Esophagus muscularis mucosa (tissue), 4 donors: Measurements from ENCODE around the gene CDH18. TPM values are rescaled to one million over a fixed set of nuclear protein-coding genes. Genes with fewer than 3 reads are reported as not detected.

Experiments
- DNase-seq: peaks from one replicate; pipeline ENCODE4 v3.0.0-alpha.2; 2017; ENCODE audit errors: extremely low spot score
- H3K27ac ChIP-seq, 4 donors: fragments of 200-600 bp; sonication (generic); replicated peaks in 1 of 4; 1 replicate in 3 of 4; 2 replicates in 1 of 4; pipeline ENCODE4 v1.5.1; 2016 to 2019; ENCODE audit warnings: mild to moderate bottlenecking in 1 of 4
- H3K27me3 ChIP-seq, 4 donors: fragments of 200-600 bp; sonication (generic); one replicate each; pipeline versions ENCODE4 v1.5.1 to v1.6.0; 2016 to 2019
- H3K36me3 ChIP-seq, 4 donors: fragments of 200-600 bp; sonication (generic); one replicate each; pipeline ENCODE4 v1.5.1; 2016 to 2019
- H3K4me1 ChIP-seq, 4 donors: fragments of 200-600 bp; sonication (generic); one replicate each; pipeline ENCODE4 v1.5.1; 2016 to 2019
- H3K4me3 ChIP-seq, 4 donors: fragments of 200-600 bp; sonication (generic); 1 replicate in 2 of 4; 2 replicates in 2 of 4; pipeline ENCODE4 v1.5.1; 2016 to 2019; ENCODE audit warnings: mild to moderate bottlenecking in 4 of 4, moderate library complexity in 1 of 4
- H3K9me3 ChIP-seq, 4 donors: fragments of 200-600 bp; sonication (generic); 1 replicate in 3 of 4; 2 replicates in 1 of 4; pipeline ENCODE4 v1.5.1; 2016 to 2019
- CTCF ChIP-seq, 3 experiments: fragments of 200-600 bp in 2 of 3; fragments of 450-650 bp in 1 of 3; sonication (generic) in 2 of 3; IDR thresholded peaks; one replicate each; pipeline ENCODE4 v1.5.1; 2017 to 2019; ENCODE audit warnings: antibody characterized with exemption in 3 of 3, mild to moderate bottlenecking in 2 of 3, moderate library complexity in 1 of 3
- EP300 ChIP-seq: sonication (generic); formaldehyde crosslinking; IDR thresholded peaks from one replicate; pipeline ENCODE4 v1.6.1; 2017; ENCODE audit warnings: antibody characterized with exemption
- POLR2A ChIP-seq: fragments of 450-650 bp; IDR thresholded peaks from one replicate; pipeline ENCODE4 v1.6.1; 2017; ENCODE audit warnings: antibody characterized with exemption, moderate library complexity, mild to moderate bottlenecking, low read depth
- POLR2AphosphoS5 ChIP-seq, 2 donors: sonication (generic); formaldehyde crosslinking; IDR thresholded peaks; one replicate each; pipeline ENCODE4 v1.6.1; 2017; ENCODE audit warnings: antibody characterized with exemption in 2 of 2
- WGBS: methylation state at CpG from one replicate; pipeline ENCODE4 v1.1.5; 2018; 5-methylcytosine and 5-hydroxymethylcytosine counted together
- intact Hi-C: fragments of 100-400 bp; cut with DNase I; formaldehyde crosslinking; loops from one replicate; pipeline ENCODE4 v1.15.1; 2023
- total RNA-seq, 4 donors: library from RNA; depleted of rRNA; stranded (reverse); fragments of >200 nt; gene quantifications; one replicate each; pipeline versions ENCODE4 v1.1.0 to v1.2.1, GENCODE V29; 2016

CDH18 gene
- total RNA-seq, 4 donors from 2014 or later, result under 0.01 to 0.65 TPM; not detected in 2

GRCh38 chr5:19940192-19940591, 47.8 kb downstream of the CDH18 start:
- no peak overlapping the region for H3K4me3 ChIP-seq
- TF ChIP-seq POLR2A (no peak), CTCF (IDR thresholded peaks at IDR 0.05) (no peak)
- H3K27me3 ChIP-seq, result no peaks in the 10 kb centered on the region
- intact Hi-C loops, result no loop called here
- no peaks in the 10 kb centered on the region for H3K4me1 ChIP-seq
- H3K9me3 ChIP-seq, result no peaks in the 10 kb centered on the region
- WGBS, result 79% methylated on average over 1 of the region's 1 CpG
- H3K27ac ChIP-seq, result no peak overlapping the region
- no peaks in the 10 kb centered on the region for H3K36me3 ChIP-seq
- DNase-seq, result no peak

- Histone ChIP-seq H3K27ac (no peak overlapping the region), H3K27me3 (no peaks in the 10 kb centered on the region), H3K4me3 (no peak overlapping the region), H3K9me3 (no peaks in the 10 kb centered on the region), H3K4me1 (peaks cover 0 to 6% (median 0%) of the 10 kb centered on the region in 4 donors), H3K36me3 (no peaks in the 10 kb centered on the region)
- intact Hi-C loops, result no loop called here
- no peak for TF ChIP-seq EP300
- TF ChIP-seq POLR2A, result no peak
- no peak for TF ChIP-seq CTCF (IDR thresholded peaks at IDR 0.05)
- TF ChIP-seq POLR2AphosphoS5 (IDR thresholded peaks at IDR 0.05), result no peak
- WGBS, result 54% methylated on average over 5 of the region's 5 CpGs
- DNase-seq, result no peak
Measured at GRCh38 chr5:19930451-19930850, 57.5 kb downstream of the CDH18 start.

GRCh38 chr5:19928562-19929421, 59.2 kb downstream of the CDH18 start:
- no peaks in the 10 kb centered on the region for H3K9me3 ChIP-seq
- H3K27me3 ChIP-seq, result no peaks in the 10 kb centered on the region
- no peak overlapping the region for H3K27ac ChIP-seq
- intact Hi-C loops, result no loop called here
- H3K4me3 ChIP-seq, result no peak overlapping the region
- 75% methylated on average over 3 of the region's 3 CpGs for WGBS
- no peak for TF ChIP-seq CTCF (IDR thresholded peaks at IDR 0.05)
- no peak for TF ChIP-seq POLR2A
- TF ChIP-seq EP300, result no peak
- TF ChIP-seq POLR2AphosphoS5 (IDR thresholded peaks at IDR 0.05), result no peak
- peaks cover 0 to 6% (median 0%) of the 10 kb centered on the region in 4 donors for H3K4me1 ChIP-seq
- no peak for DNase-seq
- H3K36me3 ChIP-seq, result no peaks in the 10 kb centered on the region

GRCh38 chr5:19927919-19928318, 60.1 kb downstream of the CDH18 start:
- 28% methylated on average over 3 of the region's 3 CpGs for WGBS
- TF ChIP-seq POLR2AphosphoS5 (IDR thresholded peaks at IDR 0.05) (no peak), POLR2A (no peak), EP300 (no peak), CTCF (IDR thresholded peaks at IDR 0.05) (no peak)
- DNase-seq, result no peak
- Histone ChIP-seq H3K27me3 (no peaks in the 10 kb centered on the region), H3K9me3 (no peaks in the 10 kb centered on the region), H3K4me1 (peaks cover 0 to 6% (median 0%) of the 10 kb centered on the region in 4 donors), H3K36me3 (no peaks in the 10 kb centered on the region), H3K27ac (no peak overlapping the region), H3K4me3 (no peak overlapping the region)
- intact Hi-C loops, result no loop called here

- TF ChIP-seq POLR2AphosphoS5 (IDR thresholded peaks at IDR 0.05) (no peak), CTCF (IDR thresholded peaks at IDR 0.05) (no peak), POLR2A (no peak), EP300 (no peak)
- Histone ChIP-seq H3K36me3 (no peaks in the 10 kb centered on the region), H3K4me3 (no peak overlapping the region), H3K27ac (no peak overlapping the region), H3K4me1 (peaks cover 0 to 6% (median 0%) of the 10 kb centered on the region in 4 donors), H3K27me3 (no peaks in the 10 kb centered on the region), H3K9me3 (no peaks in the 10 kb centered on the region)
- intact Hi-C loops, result no loop called here
- no peak for DNase-seq
- 48% methylated on average over 2 of the region's 2 CpGs for WGBS
Measured at GRCh38 chr5:19927170-19927569, 60.8 kb downstream of the CDH18 start.
